GM12891 (cell line): ENCODE data around the gene EFCAB7.
"Not testable (repeated sequence)": the region's sequence is repeated elsewhere in the genome, so short reads cannot be mapped to it uniquely, and the experiment has no call there.

Source experiments
- DNase-seq: peaks from one replicate; pipeline ENCODE4 v3.0.0; 2011; ENCODE audit warnings: low spot score; ENCODE audit not compliant: insufficient read length
- FAIRE-seq: peaks from 2 replicates; lab custom pipeline; 2011; peaks lifted over from hg19 to GRCh38; lab: Jason Lieb, UNC
- PAX5 ChIP-seq: IDR thresholded peaks from 2 replicates; pipeline ENCODE4 v1.6.1; 2011; ENCODE audit warnings: low read length, moderate library complexity, mild to moderate bottlenecking; ENCODE audit not compliant: insufficient read depth, severe bottlenecking
- POLR2A ChIP-seq: IDR thresholded peaks from 2 replicates; pipeline ENCODE4 v1.6.1; 2011; ENCODE audit warnings: low read depth, low read length, control low read depth
- POLR2AphosphoS5 ChIP-seq: IDR thresholded peaks from 2 replicates; pipeline ENCODE4 v1.6.1; 2011; ENCODE audit warnings: low read depth, low read length, control low read depth
- POU2F2 ChIP-seq: IDR thresholded peaks from 2 replicates; pipeline ENCODE4 v1.6.1; 2011; ENCODE audit warnings: low read depth, mild to moderate bottlenecking, control low read depth, low read length, moderate library complexity
- SPI1 ChIP-seq: IDR thresholded peaks from 2 replicates; pipeline ENCODE4 v1.6.1; 2011; ENCODE audit warnings: low read depth, low read length, control low read depth
- TAF1 ChIP-seq: IDR thresholded peaks from 2 replicates; pipeline ENCODE4 v1.6.1; 2011; ENCODE audit warnings: low read depth, low read length, control low read depth

EFCAB7 gene

DNA sequence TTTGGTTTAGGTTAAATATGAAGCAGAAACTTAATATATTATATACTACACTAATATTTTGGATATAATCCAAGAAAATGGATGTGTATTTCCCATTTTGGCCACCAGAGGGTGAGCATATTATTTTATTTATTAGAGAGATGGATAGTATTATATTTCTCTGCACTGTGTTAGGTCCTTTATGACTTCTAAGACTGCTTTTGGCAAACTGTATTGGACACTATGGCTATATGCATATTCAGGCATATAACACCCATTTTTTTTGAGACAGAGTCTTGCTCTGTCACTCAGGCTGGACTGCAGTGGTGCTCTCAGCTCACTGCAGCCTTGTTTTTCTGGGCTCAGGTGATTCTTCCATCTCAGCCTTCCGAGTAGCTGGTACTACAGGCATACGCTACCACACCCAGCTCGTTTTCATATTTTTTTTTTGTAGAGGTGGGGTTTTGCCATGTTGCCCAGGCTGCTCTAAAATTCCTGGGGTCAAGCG, 52.1 kb downstream of the EFCAB7 start:
- TF ChIP-seq SPI1 (no peak), TAF1 (no peak), PAX5 (no peak), POLR2AphosphoS5 (no peak), POLR2A (no peak), POU2F2 (no peak)
- DNase-seq (no peak), FAIRE-seq (no peak)

DNA sequence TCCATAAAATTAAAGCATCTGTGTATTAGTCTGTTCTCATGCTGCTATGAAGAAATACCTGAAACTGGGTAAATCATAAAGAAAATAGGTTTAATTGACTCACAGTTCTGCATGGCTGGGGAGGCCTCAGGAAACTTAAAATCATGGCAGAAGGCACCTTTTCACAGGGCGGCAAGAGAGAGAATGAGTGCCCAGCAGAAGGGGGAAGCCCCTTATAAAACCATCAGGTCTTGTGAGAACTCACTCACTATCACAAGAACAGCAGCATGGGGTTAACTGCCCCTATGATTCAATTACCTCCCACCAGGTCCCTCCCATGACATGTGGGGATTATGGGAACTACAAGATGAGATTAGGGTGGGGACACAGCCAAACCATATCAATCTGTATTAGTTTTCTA, 63.0 kb downstream of the EFCAB7 start:
- not testable (repeated sequence) for DNase-seq, FAIRE-seq

DNA sequence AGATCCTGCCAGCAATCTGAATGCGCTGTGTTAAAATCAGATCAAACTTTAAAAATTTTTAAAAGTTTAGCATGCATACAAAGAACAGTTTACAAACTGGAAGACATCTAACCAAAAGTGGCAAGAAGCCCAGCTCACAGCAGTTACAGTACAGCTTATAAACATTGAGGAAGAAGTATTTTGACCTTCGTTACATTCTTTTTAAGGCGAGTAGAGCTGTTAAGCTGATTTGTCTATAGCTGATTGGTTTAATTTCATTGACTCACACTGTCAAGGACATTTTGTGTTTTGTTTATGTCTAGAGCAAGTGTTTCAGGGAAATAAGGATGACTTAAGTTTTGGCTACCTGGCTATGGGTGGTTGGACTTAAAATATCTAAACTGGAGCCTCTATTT, 66.8 kb downstream of the EFCAB7 start:
- DNase-seq: no peak
- no peak for FAIRE-seq
- TF ChIP-seq PAX5 (no peak), POLR2AphosphoS5 (no peak), SPI1 (no peak), POU2F2 (no peak), TAF1 (no peak), POLR2A (no peak)

DNA sequence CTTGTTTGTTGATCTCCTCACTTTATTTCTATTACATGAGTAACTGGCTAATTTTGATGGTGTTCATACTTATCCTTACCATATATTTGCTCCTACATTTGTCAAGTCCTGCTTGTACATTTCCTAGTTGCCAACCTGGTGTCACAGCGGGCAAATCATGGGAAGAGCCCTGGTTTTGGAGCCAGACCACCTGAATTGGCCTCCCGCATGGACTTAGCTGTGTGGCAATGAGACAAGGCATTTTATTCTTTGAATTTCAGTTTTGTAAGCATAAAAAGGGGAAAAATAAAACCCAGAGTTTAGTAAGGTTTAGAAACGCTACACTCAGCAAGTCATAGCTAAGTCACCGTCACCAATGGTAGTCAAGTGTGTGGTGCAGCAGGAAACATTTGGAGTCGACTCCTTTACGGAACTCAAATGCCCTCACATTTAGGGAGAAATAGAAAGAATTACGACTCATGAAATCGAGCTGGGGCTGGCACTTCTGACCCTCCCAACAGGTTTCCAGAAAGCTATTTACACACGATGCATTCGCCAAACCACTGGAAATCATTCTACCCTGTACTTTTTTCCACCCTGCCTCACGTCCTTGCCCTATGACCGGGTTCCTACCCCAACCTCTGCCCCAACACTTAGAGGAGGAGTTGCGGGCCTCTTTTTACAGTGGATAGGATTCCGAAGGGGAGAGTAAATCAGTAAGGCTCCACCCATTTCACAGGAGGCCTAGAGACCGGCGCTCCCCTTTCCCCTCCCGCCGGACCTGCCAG, 69.4 kb downstream of the EFCAB7 start:
- TF ChIP-seq POU2F2 (no peak), TAF1 (no peak), SPI1 (no peak), POLR2AphosphoS5 (no peak), POLR2A (no peak), PAX5 (no peak)
- peak; percentile 50 for FAIRE-seq
- DNase-seq: no peak

DNA sequence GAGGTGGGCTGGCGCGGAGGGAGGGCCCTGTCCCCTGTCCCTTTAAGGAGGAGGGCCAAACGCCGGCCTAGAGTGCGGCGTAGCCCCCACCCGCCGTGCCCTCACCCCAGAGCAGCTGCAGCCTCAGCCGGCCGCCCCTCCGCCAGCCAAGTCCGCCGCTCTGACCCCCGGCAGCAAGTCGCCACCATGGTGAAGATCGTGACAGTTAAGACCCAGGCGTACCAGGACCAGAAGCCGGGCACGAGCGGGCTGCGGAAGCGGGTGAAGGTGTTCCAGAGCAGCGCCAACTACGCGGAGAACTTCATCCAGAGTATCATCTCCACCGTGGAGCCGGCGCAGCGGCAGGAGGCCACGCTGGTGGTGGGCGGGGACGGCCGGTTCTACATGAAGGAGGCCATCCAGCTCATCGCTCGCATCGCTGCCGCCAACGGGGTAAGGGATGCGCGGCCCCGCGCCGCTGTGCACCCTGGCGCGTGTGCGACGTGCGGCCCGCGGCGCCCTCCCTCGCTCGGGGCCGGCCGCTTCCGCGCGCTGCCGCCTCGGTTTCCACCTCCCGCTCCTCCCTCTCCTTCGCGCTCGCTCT, 70.1 kb downstream of the EFCAB7 start, which contains the start of gene PGM1:
Gene PGM1, plus strand, starts transcription at position 109 of the 583 bp plus-strand sequence. Its CDS starts 78 bp downstream, at position 187.
- FAIRE-seq: peak; percentile 99
- peak; percentile 69 for DNase-seq
- TF ChIP-seq POLR2A (peak; percentile 40; the same call in 1 of the 2 replicates), TAF1 (0 out of 2 replicates have a peak, but pooled peaks have one; percentile 26), POU2F2 (no peak), POLR2AphosphoS5 (peak; percentile 77), SPI1 (no peak), PAX5 (no peak)

DNA sequence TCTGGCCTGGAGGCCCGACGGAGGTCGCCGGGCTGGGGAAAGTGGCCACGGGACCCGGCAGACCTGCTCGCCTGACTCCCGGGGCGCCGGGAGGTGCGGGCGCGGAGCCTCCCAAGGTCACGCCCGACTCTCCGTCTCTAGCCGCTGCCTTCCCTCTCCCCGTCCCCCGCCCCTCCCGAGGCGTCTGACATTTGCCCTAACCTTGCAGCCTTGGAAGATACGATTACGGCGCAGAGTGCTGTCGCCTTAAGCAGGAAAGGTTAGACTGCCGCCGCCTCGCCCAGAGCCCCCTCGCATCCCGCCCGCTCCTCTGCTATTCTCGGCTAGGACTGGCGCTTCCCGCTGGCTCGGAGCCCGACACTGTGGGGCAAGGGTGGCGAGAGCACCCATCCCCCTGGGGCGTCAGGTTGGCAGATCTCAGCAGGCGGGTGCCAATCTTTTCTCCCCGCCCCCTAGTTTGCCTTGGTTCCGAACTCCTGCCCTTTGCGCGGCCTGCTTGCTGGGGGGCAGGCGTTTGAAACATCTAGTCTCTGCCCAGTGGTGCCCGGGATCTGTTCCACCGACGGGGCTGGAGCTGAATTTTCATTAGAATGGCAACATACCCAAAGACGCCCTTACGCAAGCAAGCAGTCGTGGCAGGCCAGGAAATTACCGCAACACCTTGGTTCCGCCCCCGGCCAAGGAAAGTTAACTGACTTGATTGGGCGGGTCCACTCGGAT, 70.7 kb downstream of the EFCAB7 start:
- DNase-seq (peak; percentile 42), FAIRE-seq (no peak)

DNA sequence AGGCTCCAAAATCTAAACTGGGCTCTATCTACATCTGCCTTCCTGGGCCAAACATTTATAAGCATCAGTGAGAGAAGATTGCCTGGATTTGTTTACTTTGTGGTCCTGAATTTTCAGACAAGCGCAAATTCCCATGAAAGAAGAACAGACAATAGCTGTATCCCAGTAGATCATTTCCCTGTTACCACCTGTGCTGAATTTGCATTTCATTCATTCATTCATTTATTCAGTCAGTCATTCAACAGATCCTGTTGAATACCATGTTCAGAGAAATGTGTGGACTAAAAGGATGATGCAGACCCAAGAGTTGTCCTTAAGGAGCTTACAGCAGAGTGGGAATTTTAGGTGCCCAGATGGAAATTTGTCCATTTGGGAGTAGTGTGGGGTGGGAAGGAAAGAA, 72.1 kb downstream of the EFCAB7 start:
- TF ChIP-seq PAX5 (no peak), POU2F2 (no peak), TAF1 (no peak), SPI1 (no peak), POLR2A (no peak), POLR2AphosphoS5 (no peak)
- FAIRE-seq (no peak), DNase-seq (no peak)

More for the DNA sequence above, 70.7 kb downstream of the EFCAB7 start:
- TF ChIP-seq TAF1 (no peak), POLR2A (no peak; the same call in 1 of the 2 replicates), PAX5 (no peak), SPI1 (no peak), POLR2AphosphoS5 (no peak), POU2F2 (no peak)

DNA sequence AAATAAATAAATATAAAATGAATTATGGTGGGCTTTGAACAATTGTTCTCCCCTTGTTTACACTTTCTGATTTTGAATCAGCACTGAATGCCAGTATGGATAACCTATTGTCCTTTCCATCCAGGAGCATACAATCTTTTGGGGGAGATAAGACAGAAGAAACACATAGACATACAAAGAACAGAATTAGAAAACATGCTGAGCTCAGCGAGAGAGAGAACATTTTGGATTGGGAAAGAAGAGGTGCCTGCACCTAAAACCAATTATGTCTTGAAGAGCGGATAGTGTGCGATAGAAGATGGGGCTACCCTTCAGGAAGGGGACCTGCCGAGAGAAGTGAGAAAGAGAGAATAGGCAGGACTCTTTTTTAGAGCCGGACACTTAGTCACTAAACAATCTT, 76.5 kb downstream of the EFCAB7 start:
- no peak for FAIRE-seq
- TF ChIP-seq SPI1 (no peak), PAX5 (no peak), POLR2AphosphoS5 (no peak), POU2F2 (no peak), TAF1 (no peak), POLR2A (no peak)
- DNase-seq: no peak

DNA sequence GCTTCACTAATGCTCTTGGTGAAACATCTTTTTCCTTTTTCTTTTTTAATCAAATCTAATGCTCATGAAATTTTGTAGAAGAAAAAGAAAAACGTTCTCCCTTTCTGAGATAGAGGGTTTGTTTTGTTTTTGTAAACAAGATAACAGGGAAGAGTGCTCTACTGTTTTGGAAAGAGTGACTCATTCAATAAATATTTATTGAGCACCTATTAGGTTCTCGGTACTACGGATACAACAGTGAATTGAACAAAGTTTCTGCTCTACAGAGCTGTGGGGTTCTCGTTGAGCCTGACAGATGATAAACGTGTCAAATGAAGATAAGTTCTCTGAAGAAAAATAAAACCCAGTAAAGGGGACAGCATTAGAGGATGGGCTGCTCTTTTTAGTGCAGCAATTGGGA, 76.9 kb downstream of the EFCAB7 start:
- DNase-seq (no peak), FAIRE-seq (no peak)
- no peak for TF ChIP-seq POU2F2
- no peak for TF ChIP-seq POLR2AphosphoS5
- TF ChIP-seq POLR2A: no peak
- no peak for TF ChIP-seq TAF1
- TF ChIP-seq PAX5: no peak
- no peak for TF ChIP-seq SPI1
